Tibial nerve (tissue), 4 donors: ENCODE measurements around the gene ZBTB20.

Experiments used
- CTCF ChIP-seq, 5 experiments: fragments of 200-600 bp in 3 of 5; fragments of 450-650 bp in 2 of 5; sonication (generic) in 3 of 5; IDR thresholded peaks; one replicate each; pipeline ENCODE4 v1.5.1; 2016 to 2019; ENCODE audit warnings: antibody characterized with exemption in 5 of 5, mild to moderate bottlenecking in 3 of 5, moderate library complexity in 2 of 5
- EP300 ChIP-seq, 2 donors: sonication (generic); formaldehyde crosslinking; IDR thresholded peaks; one replicate each; pipeline ENCODE4 v1.6.1; 2017; ENCODE audit warnings: antibody characterized with exemption in 2 of 2, mild to moderate bottlenecking in 1 of 2
- POLR2A ChIP-seq, 2 donors: fragments of 450-650 bp; IDR thresholded peaks; one replicate each; pipeline ENCODE4 v1.6.1; 2017; ENCODE audit warnings: antibody characterized with exemption in 2 of 2, mild to moderate bottlenecking in 2 of 2, moderate library complexity in 2 of 2

- TF ChIP-seq CTCF (IDR thresholded peaks at IDR 0.05): no peak
- no peak for TF ChIP-seq POLR2A (IDR thresholded peaks at IDR 0.05)
- TF ChIP-seq EP300 (IDR thresholded peaks at IDR 0.05): no peak
Observed at GRCh38 chr3:115120597-115120996, 26.5 kb downstream of the ZBTB20 start.
